KMS-11 (cell line): ENCODE measurements around the gene HOXA3.

Experiments
- H2AFZ ChIP-seq: fragments of 200-600 bp; sonication (generic); 2 replicates; pipeline ENCODE4 v1.6.1; 2016; ENCODE audit warnings: antibody characterized with exemption, mixed run types, low read depth
- H3K27ac ChIP-seq: fragments of 200-600 bp; sonication (generic); 2 replicates; pipeline ENCODE4 v1.6.1; 2016; ENCODE audit warnings: mild to moderate bottlenecking, mixed run types
- H3K27me3 ChIP-seq: fragments of 200-600 bp; sonication (generic); 2 replicates; pipeline ENCODE4 v1.6.1; 2017; ENCODE audit warnings: mild to moderate bottlenecking, low read depth, mixed run types, moderate library complexity; ENCODE audit not compliant: insufficient read depth
- H3K36me3 ChIP-seq: fragments of 200-600 bp; sonication (generic); 2 replicates; pipeline ENCODE4 v1.6.1; 2017; ENCODE audit warnings: mild to moderate bottlenecking, mixed run types; ENCODE audit not compliant: insufficient read depth
- H3K4me1 ChIP-seq: fragments of 200-600 bp; sonication (generic); 2 replicates; pipeline ENCODE4 v1.6.1; 2016; ENCODE audit warnings: mild to moderate bottlenecking, low read depth, mixed run types; ENCODE audit not compliant: poor library complexity, severe bottlenecking
- H3K4me2 ChIP-seq: fragments of 200-600 bp; sonication (generic); 2 replicates; pipeline ENCODE4 v1.7.0; 2016; ENCODE audit warnings: mild to moderate bottlenecking, mixed run types
- H3K4me3 ChIP-seq: fragments of 200-600 bp; sonication (generic); IDR thresholded peaks from 2 replicates; pipeline ENCODE4 v1.6.1; 2017; ENCODE audit warnings: low read depth, low read length, mixed read lengths; ENCODE audit not compliant: insufficient read depth
- H3K79me2 ChIP-seq: fragments of 200-600 bp; sonication (generic); 2 replicates; pipeline ENCODE4 v1.6.1; 2016; ENCODE audit warnings: low read depth, mixed run types; ENCODE audit not compliant: insufficient read depth
- H3K9ac ChIP-seq: fragments of 200-600 bp; sonication (generic); 2 replicates; pipeline ENCODE4 v1.6.1; 2016; ENCODE audit warnings: mild to moderate bottlenecking, mixed run types
- H4K20me1 ChIP-seq: fragments of 200-600 bp; sonication (generic); 2 replicates; pipeline ENCODE4 v1.6.1; 2016; ENCODE audit warnings: mild to moderate bottlenecking, mixed run types; ENCODE audit not compliant: insufficient read depth
- TF ChIP-seq, protein P1 (sequence below): fragments of 200-600 bp; sonication (generic); conservative IDR thresholded peaks from 2 replicates; pipeline ENCODE4 v1.6.1; 2017; ENCODE audit warnings: low read depth, mild to moderate bottlenecking, antibody characterized with exemption, low read length, moderate library complexity, mixed read lengths

The HOXA3 gene

DNA sequence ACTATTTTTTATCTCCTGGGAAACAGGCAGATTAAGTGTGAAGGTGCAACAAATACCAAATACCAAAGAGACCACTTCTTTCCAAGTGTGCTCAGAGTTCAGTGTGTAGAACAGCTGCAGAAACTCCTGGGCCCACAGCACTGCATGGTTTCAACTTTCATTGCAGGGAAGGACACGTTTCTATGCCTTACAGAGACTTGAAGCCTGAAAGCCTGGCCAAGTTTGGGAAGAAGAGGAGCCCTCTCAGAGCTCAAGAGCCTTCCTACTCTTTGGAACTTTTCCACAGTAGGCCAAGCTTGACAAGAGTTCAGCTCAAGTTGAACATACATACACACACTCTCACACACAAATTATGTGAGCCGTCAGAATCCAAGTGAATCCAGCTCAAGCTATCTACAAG is 24.3 kb downstream of the HOXA3 start:
- no peaks in the 10 kb centered on the region for H3K27me3 ChIP-seq
- H3K4me1 ChIP-seq, result peaks cover 20% of the 10 kb centered on the region
- no peaks in the 10 kb centered on the region; the same call in 1 of the 2 replicates for H3K79me2 ChIP-seq
- no peak overlapping the region for H3K4me3 ChIP-seq
- no peak overlapping the region for H3K27ac ChIP-seq
- no peak overlapping the region for H3K4me2 ChIP-seq
- no peaks in the 10 kb centered on the region for H3K36me3 ChIP-seq
- TF ChIP-seq, protein P1, sequence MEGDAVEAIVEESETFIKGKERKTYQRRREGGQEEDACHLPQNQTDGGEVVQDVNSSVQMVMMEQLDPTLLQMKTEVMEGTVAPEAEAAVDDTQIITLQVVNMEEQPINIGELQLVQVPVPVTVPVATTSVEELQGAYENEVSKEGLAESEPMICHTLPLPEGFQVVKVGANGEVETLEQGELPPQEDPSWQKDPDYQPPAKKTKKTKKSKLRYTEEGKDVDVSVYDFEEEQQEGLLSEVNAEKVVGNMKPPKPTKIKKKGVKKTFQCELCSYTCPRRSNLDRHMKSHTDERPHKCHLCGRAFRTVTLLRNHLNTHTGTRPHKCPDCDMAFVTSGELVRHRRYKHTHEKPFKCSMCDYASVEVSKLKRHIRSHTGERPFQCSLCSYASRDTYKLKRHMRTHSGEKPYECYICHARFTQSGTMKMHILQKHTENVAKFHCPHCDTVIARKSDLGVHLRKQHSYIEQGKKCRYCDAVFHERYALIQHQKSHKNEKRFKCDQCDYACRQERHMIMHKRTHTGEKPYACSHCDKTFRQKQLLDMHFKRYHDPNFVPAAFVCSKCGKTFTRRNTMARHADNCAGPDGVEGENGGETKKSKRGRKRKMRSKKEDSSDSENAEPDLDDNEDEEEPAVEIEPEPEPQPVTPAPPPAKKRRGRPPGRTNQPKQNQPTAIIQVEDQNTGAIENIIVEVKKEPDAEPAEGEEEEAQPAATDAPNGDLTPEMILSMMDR, result no peak
- H2AFZ ChIP-seq, result no peak overlapping the region
- no peak overlapping the region for H3K9ac ChIP-seq
- H4K20me1 ChIP-seq, result no peaks in the 10 kb centered on the region

DNA sequence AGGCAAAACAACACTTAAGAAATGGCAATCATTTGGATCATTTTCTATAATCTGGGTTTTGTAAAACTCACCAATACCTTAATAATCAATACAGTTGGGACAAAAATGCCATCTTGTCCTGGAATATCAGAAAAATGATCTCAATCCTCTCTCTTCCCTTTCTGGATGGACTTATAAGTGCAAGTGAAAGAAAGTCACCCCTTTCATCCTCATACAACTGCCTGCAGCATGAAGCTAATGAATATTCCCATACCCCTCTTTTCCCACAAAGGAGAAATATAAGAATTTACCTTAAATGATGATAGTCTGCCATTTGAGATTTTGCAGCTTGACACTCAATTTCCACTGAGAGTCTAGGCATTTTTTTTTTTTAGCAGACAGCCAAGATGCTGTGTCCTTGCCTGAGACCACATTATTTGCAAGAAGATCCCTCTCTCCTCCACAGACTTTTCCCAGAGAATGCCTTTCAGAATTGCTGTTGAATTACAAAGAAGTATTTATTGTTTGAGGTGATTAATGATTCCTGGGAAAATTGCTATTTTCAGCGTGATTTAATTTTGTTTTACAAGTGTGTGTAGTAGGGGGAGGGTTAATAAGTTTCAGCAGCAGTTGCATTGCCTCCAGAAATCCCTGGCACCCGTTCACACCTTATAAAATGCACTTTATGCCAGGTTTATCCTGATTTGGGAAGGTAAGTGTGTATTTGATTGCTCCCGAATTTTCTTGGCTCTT is 25.6 kb downstream of the HOXA3 start:
- H3K27me3 ChIP-seq, result no peaks in the 10 kb centered on the region
- no peak overlapping the region for H3K27ac ChIP-seq
- TF ChIP-seq, protein P1, result no peak
- no peaks in the 10 kb centered on the region for H3K36me3 ChIP-seq
- peaks cover 20% of the 10 kb centered on the region for H3K4me1 ChIP-seq
- H3K4me2 ChIP-seq, result no peak overlapping the region
- H2AFZ ChIP-seq, result no peak overlapping the region
- no peaks in the 10 kb centered on the region; the same call in 1 of the 2 replicates for H3K79me2 ChIP-seq
- H3K4me3 ChIP-seq, result no peak overlapping the region
- H3K9ac ChIP-seq, result no peak overlapping the region
- no peaks in the 10 kb centered on the region for H4K20me1 ChIP-seq

DNA sequence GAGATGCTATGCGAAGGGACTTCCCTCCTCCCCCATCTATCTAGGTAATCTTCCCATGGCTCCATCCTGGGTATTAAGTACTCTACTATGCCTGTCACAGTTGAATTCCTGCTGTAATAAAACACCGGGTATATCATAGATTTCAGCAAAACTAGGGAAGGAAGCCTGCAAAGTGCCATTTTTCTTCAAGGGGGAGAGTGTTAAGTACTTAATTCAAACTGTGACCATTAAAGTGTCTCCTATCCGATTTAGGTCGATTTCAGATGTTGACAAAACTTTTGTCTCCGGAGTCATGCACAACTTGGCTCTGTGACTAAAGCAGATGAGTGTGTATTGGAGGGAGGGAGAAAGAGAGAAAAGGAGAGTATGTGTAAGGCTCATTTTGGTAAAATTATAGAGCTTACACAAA is 26.4 kb downstream of the HOXA3 start:
- H3K27ac ChIP-seq, result no peak overlapping the region
- H3K4me3 ChIP-seq, result no peak overlapping the region
- no peaks in the 10 kb centered on the region for H4K20me1 ChIP-seq
- no peak overlapping the region for H3K9ac ChIP-seq
- no peaks in the 10 kb centered on the region; the same call in 1 of the 2 replicates for H3K79me2 ChIP-seq
- no peak overlapping the region for H2AFZ ChIP-seq
- H3K36me3 ChIP-seq, result no peaks in the 10 kb centered on the region
- peaks cover 15% of the 10 kb centered on the region for H3K4me1 ChIP-seq
- no peaks in the 10 kb centered on the region for H3K27me3 ChIP-seq
- no peak overlapping the region for H3K4me2 ChIP-seq
- TF ChIP-seq, protein P1, result no peak

DNA sequence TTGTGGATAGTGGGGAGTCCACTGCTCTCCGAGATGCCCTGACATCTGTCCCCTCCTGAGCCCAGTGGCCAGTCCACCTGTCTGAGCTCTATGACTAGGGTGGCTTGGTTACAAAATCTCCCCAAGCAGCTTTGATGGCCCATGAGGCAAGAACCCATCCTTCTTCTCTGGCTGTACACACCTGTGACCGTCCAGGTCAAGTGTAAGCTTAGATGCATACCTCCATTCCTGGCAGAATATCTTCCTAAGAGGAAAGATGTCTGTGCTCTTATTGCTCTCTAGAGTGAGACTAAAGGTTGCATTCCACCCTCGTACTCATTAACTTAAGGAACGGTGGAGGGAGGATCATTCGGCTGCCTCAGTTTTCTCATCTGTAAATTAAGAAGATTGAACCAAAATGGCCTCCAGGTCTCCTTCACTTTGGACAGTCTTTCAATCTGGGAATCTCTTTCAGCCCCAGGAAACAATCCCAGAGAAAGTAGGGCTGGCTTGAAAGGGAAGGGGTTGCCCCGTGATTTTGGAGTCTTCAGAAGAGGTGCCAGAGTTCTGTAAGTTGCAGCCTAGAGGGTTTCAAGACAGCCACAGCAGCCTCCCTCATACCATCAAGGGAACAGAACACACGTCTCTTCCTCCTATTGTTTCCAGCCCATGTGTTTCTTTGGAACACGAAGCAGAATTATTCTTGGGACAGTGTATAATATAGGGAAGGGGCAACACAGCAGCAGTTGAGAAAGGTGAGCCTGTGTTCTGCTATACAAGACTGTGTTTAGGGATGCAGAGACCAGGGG is 27.3 kb downstream of the HOXA3 start:
- Histone ChIP-seq H2AFZ (no peak overlapping the region), H3K4me3 (no peak overlapping the region), H3K27ac (no peak overlapping the region), H3K9ac (no peak overlapping the region), H3K27me3 (no peaks in the 10 kb centered on the region), H3K36me3 (no peaks in the 10 kb centered on the region), H3K79me2 (no peaks in the 10 kb centered on the region; the same call in 1 of the 2 replicates), H3K4me1 (peaks cover 15% of the 10 kb centered on the region), H3K4me2 (no peak overlapping the region), H4K20me1 (no peaks in the 10 kb centered on the region)
- TF ChIP-seq, protein P1, result no peak
